Glutamatergic neuron (in vitro differentiated cells): ENCODE measurements around the gene FBXL17. TPM values are rescaled to one million over a fixed set of nuclear protein-coding genes. Genes with fewer than 3 reads are reported as not detected.

ENCODE experiments used
- DNase-seq: peaks from one replicate; pipeline ENCODE4 v3.0.0; 2022
- H3K27ac Mint-ChIP-seq: one replicate; pipeline ENCODE4 v1.8.0; 2020; ENCODE audit warnings: mild to moderate bottlenecking, mixed read lengths, inconsistent platforms; ENCODE audit not compliant: unreplicated experiment
- H3K27me3 Mint-ChIP-seq: one replicate; pipeline ENCODE4 v1.8.0; 2020; ENCODE audit warnings: mild to moderate bottlenecking, moderate library complexity, mixed read lengths, inconsistent platforms; ENCODE audit not compliant: unreplicated experiment
- H3K36me3 Mint-ChIP-seq: one replicate; pipeline ENCODE4 v1.8.0; 2020; ENCODE audit warnings: mild to moderate bottlenecking, mixed read lengths, inconsistent platforms; ENCODE audit not compliant: unreplicated experiment
- H3K4me1 Mint-ChIP-seq: one replicate; pipeline ENCODE4 v1.8.0; 2020; ENCODE audit warnings: mild to moderate bottlenecking, low read depth, mixed read lengths, inconsistent platforms; ENCODE audit not compliant: unreplicated experiment
- H3K4me3 Mint-ChIP-seq: one replicate; pipeline ENCODE4 v1.8.0; 2020; ENCODE audit warnings: mild to moderate bottlenecking, mixed read lengths, inconsistent platforms; ENCODE audit not compliant: unreplicated experiment
- H3K9me3 Mint-ChIP-seq: one replicate; pipeline ENCODE4 v1.8.0; 2020; ENCODE audit warnings: mild to moderate bottlenecking, moderate library complexity, mixed read lengths, inconsistent platforms; ENCODE audit not compliant: unreplicated experiment
- total RNA-seq: library from RNA; stranded (reverse); fragmentation: NEBNext Ultra II Directional; extraction: Animal tissue kit (Norgen Biotek cat#: 25700); gene quantifications from one replicate; pipeline ENCODE4 v1.2.1, GENCODE V29; 2021; ENCODE audit not compliant: unreplicated experiment
- TF ChIP-seq, protein P1 (sequence below): fragments of 200-600 bp; sonication (generic); IDR thresholded peaks from one replicate; pipeline ENCODE4 v1.5.0; 2021; ENCODE audit not compliant: partially characterized antibody, unreplicated experiment

The FBXL17 gene
- total RNA-seq, 1 donor from 2014 or later: 20.3 TPM

- peaks cover 26% of the 10 kb centered on the region for H3K9me3 Mint-ChIP-seq
- TF ChIP-seq, protein P1, sequence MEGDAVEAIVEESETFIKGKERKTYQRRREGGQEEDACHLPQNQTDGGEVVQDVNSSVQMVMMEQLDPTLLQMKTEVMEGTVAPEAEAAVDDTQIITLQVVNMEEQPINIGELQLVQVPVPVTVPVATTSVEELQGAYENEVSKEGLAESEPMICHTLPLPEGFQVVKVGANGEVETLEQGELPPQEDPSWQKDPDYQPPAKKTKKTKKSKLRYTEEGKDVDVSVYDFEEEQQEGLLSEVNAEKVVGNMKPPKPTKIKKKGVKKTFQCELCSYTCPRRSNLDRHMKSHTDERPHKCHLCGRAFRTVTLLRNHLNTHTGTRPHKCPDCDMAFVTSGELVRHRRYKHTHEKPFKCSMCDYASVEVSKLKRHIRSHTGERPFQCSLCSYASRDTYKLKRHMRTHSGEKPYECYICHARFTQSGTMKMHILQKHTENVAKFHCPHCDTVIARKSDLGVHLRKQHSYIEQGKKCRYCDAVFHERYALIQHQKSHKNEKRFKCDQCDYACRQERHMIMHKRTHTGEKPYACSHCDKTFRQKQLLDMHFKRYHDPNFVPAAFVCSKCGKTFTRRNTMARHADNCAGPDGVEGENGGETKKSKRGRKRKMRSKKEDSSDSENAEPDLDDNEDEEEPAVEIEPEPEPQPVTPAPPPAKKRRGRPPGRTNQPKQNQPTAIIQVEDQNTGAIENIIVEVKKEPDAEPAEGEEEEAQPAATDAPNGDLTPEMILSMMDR: no peak
- no peaks in the 10 kb centered on the region for H3K36me3 Mint-ChIP-seq
- DNase-seq: peak; percentile 59
- H3K27me3 Mint-ChIP-seq: peaks cover 9% of the 10 kb centered on the region
- peak overlapping the region; percentile 98 for H3K27ac Mint-ChIP-seq
- H3K4me1 Mint-ChIP-seq: peaks cover 56% of the 10 kb centered on the region
- peak overlapping the region; percentile 64 for H3K4me3 Mint-ChIP-seq
Observed at GRCh38 chr5:107812570-107813141, 569.2 kb downstream of the FBXL17 start.

DNA sequence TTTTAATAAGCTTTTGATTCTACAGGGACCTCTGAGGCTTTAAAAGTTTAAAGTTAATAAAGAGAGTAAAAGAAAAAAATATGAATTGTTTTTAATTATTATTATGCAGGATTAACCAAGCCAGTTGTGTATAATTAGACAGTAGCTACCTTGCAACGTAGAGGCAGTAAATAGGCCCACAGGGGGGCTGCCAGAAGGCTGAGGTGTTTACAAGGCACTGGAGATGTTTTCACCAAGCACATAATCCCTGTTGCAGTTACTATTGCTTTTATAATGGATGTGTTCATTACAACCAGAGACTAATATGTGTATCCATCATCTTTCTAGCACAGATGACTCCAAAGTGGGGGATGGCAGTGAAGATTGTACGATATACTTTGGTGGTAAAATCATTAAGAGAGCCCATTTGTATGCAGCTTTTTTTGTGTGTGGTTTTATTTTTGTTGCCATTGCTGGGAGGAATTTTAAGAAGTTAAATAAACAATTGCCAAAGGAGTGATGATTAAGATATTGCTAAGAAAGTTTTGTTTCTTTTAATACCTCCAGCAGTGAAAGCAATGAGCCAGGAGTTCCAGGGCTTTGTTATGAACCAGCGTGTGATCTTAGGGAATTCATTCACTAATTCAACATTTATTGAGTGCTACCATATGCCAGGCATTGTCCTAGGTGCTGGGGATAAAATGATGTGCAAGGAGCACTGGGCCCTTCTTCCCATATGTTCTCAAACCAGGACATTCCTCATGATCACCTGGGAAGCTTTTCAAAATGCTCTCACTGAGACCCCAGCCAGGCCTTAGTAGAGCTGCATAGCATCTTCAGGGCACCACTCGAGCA is 572.5 kb downstream of the FBXL17 start:
- Mint-ChIP-seq H3K27me3 (peaks cover 7% of the 10 kb centered on the region), H3K9me3 (peaks cover 26% of the 10 kb centered on the region), H3K4me1 (peaks cover 42% of the 10 kb centered on the region), H3K36me3 (no peaks in the 10 kb centered on the region), H3K27ac (peak overlapping the region; percentile 88), H3K4me3 (no peak overlapping the region)
- TF ChIP-seq, protein P1: no peak
- DNase-seq: no peak
